GM19238 (cell line): ENCODE measurements around the gene MUL1.

Experiments
- DNase-seq: peaks from one replicate; pipeline ENCODE4 v3.0.0; 2011; ENCODE audit warnings: low spot score; ENCODE audit not compliant: insufficient read length

Gene MUL1

GRCh38 chr1:20470194-20470593 lies 37.8 kb downstream of the MUL1 start:
- no peak for DNase-seq

- DNase-seq: no peak
Measured at GRCh38 chr1:20469406-20470076, 38.4 kb downstream of the MUL1 start.

- no peak for DNase-seq
Measured at GRCh38 chr1:20466273-20466672, 41.7 kb downstream of the MUL1 start.

GRCh38 chr1:20465187-20465586 lies 42.8 kb downstream of the MUL1 start:
- no peak for DNase-seq

DNA sequence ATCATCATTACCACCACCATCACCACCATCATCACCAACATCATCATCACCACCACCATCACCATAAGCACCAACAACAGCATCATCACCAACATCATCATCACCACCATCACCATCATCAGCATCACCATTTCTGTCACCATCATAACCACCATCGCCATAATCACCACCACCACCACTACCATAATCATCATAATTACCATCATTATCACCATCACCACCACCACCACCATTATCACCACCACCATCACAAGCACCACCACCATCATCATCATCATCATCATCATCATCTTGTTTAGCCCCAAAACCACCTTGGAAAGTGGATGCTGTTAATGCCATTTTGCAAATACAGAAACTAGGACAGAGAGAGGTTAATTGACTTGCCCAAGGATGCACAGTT lies 44.4 kb downstream of the MUL1 start:
- no peak for DNase-seq

DNA sequence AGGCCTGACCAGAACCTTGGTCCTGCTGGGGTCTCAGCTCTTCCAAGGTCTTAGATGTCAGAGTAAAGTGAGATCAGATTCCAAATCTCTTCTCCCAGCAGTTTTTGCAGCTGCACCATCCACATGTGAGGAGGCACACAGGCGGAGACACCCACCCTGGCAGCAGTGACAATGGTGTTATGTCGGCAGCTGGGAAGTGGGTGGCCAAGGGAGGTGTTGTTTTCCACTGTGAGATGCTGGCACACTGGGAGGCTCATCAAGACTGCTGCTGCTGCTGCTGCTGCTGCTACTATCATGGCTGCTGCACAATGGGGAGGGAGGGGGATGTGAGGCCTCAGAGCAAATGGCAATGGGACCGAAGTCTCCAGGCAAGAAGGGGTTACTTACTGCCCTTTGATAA lies 45.6 kb downstream of the MUL1 start:
- no peak for DNase-seq

DNA sequence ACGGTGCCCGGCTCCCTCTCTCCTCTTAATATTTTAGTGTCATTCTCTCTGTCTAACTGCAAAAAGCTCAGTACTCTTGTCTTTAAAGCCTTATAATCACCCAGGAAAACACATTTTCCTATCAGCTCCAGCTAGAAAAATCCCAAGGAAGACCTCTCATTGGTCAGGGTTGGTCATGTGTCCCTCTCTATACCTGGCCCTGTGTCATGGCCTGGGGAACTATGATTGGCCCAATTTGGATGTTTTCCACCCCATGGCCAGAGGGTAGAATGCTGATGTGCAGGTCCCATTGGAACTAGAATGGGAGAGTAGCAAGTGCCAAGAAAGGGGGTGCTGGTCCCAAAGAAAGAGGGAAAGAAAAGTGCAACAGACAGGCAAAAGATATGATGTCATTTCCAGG lies 49.2 kb downstream of the MUL1 start:
- no peak for DNase-seq

- DNase-seq: no peak
Measured at GRCh38 chr1:20454004-20454403, 53.9 kb downstream of the MUL1 start.

DNA sequence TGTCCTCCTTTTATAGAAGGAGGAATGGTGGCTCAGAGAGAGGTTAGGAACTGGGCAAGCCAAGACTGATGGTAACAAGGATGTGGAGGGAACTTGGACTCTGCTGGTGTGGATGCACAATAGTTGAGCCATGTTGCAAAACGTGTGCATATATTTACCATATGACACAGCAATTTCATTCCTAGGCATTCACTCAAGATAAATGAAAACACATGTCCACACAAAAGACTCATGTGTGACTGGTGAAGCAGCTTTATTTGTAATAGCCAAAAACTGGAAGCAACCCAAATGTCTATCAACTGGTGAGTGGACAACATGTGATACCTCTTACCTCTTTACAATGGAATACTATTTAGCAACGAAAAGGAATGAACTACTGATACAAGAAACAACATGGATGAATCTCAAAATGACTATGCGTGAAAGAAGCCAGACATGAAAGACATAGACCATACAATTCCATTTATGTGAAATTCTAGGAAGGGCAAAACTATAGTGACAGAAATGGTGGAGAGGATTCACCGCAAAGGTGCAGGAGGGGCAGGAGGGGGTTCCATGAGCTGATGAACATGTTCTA lies 58.1 kb downstream of the MUL1 start:
- no peak for DNase-seq
